ENCODE data around the gene KCTD16.

KCTD16 gene

GRCh38 chr5:144467792-144468191 lies 297.1 kb downstream of the KCTD16 start:
- DNase-seq (ENCODE audit: low spot score in 2 of 2) = peak; percentile 53 to 56
- in situ Hi-C loops (cut with MboI; ENCODE audit: low sequenced_read_pairs) = no loop called here
- H3K27me3 ChIP-seq (ENCODE audit: low read depth) = no peaks in the 10 kb centered on the region
- H3K9me3 ChIP-seq = no peaks in the 10 kb centered on the region
- no peaks in the 10 kb centered on the region for H3K36me3 ChIP-seq (replicated peaks)
- no peak overlapping the region for H3K4me3 ChIP-seq
- H3K4me1 ChIP-seq = no peaks in the 10 kb centered on the region

DNA sequence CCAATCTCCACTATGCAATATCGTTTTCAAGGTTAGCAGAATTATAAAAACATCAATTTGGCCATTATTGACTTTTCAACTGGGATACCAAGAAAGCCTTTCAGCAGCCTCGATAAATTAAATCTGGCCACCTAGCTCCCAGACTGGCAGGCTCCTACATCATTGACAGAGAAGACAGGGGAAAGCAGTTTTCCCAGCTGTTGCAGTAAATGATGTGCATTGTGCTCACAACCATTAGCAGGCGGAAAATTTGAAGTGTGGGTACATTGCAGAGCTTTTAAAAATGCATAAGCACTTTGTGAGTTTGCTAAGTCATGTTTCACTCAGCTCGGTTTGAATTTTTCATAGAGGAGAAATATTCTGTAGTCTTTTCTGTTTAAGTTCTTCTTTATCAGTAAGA lies 297.9 kb downstream of the KCTD16 start:
- Histone ChIP-seq H3K36me3 (replicated peaks) (no peaks in the 10 kb centered on the region), H3K27me3 (ENCODE audit: low read depth) (no peaks in the 10 kb centered on the region), H3K4me3 (no peak overlapping the region), H3K9me3 (no peaks in the 10 kb centered on the region), H3K4me1 (no peaks in the 10 kb centered on the region)
- DNase-seq (ENCODE audit: low spot score in 2 of 2) = no peak
- in situ Hi-C loops (cut with MboI; ENCODE audit: low sequenced_read_pairs) = no loop called here

DNA sequence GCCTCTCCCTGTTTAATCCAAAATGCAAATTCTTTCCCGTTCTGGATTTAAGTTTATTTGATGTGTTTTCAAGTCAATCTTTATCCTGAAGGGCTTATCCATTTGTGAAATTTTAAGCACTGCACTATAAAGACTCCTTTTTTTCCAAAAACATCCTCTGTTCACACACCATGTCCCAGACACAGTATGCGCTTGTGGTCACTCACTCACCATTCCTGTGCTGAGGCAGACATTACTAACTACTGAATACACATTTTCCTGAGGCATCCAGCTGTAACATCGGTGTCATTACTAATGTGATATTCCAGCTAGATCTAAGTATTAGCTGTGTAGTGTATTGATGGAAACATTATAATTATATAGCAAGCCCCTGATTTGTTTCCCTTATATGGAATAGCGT lies 298.4 kb downstream of the KCTD16 start:
- no peaks in the 10 kb centered on the region for H3K27me3 ChIP-seq (ENCODE audit: low read depth)
- in situ Hi-C loops (cut with MboI; ENCODE audit: low sequenced_read_pairs) = no loop called here
- H3K9me3 ChIP-seq = no peaks in the 10 kb centered on the region
- H3K36me3 ChIP-seq (replicated peaks) = no peaks in the 10 kb centered on the region
- no peak overlapping the region for H3K4me3 ChIP-seq
- H3K4me1 ChIP-seq = no peaks in the 10 kb centered on the region
- DNase-seq (ENCODE audit: low spot score in 2 of 2) = no peak

- no peak overlapping the region for H3K4me3 ChIP-seq
- H3K4me1 ChIP-seq = no peaks in the 10 kb centered on the region
- in situ Hi-C loops (cut with MboI; ENCODE audit: low sequenced_read_pairs) = no loop called here
- no peaks in the 10 kb centered on the region for H3K36me3 ChIP-seq (replicated peaks)
- no peaks in the 10 kb centered on the region for H3K9me3 ChIP-seq
- no peak for DNase-seq (ENCODE audit: low spot score in 2 of 2)
- no peaks in the 10 kb centered on the region for H3K27me3 ChIP-seq (ENCODE audit: low read depth)
Measured at GRCh38 chr5:144472221-144472620, 301.5 kb downstream of the KCTD16 start.

GRCh38 chr5:144473650-144474049 lies 303.0 kb downstream of the KCTD16 start:
- in situ Hi-C loops (cut with MboI; ENCODE audit: low sequenced_read_pairs) = no loop called here
- peaks cover 9% of the 10 kb centered on the region for H3K4me1 ChIP-seq
- DNase-seq (ENCODE audit: low spot score in 2 of 2) = no peak
- H3K27me3 ChIP-seq (ENCODE audit: low read depth) = no peaks in the 10 kb centered on the region
- H3K36me3 ChIP-seq (replicated peaks) = no peaks in the 10 kb centered on the region
- no peaks in the 10 kb centered on the region for H3K9me3 ChIP-seq
- H3K4me3 ChIP-seq = no peak overlapping the region

DNA sequence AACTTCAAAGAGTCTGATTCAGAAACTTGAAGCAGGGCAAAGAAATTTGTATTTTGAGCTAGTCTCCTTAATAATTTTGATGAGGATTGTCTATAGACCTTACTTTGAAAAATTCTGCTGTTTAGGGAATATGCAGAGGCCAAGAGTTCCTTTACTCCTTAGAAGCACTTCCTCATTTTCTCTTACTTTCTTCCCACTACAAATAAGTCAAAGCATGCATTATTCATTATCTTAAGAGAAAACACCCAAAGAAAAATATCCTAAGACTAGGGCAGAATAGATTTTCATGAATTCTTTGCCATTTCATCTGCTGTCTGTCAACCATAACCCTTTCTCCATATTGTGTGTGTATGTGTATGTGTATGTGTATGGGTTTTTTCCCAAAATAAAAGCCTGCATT lies 307.9 kb downstream of the KCTD16 start:
- peaks cover 9% of the 10 kb centered on the region for H3K4me1 ChIP-seq
- H3K27me3 ChIP-seq (ENCODE audit: low read depth) = no peaks in the 10 kb centered on the region
- no peak for DNase-seq (ENCODE audit: low spot score in 2 of 2)
- H3K4me3 ChIP-seq = no peak overlapping the region
- no peaks in the 10 kb centered on the region for H3K9me3 ChIP-seq
- in situ Hi-C loops (cut with MboI; ENCODE audit: low sequenced_read_pairs) = no loop called here
- H3K36me3 ChIP-seq (replicated peaks) = no peaks in the 10 kb centered on the region

DNA sequence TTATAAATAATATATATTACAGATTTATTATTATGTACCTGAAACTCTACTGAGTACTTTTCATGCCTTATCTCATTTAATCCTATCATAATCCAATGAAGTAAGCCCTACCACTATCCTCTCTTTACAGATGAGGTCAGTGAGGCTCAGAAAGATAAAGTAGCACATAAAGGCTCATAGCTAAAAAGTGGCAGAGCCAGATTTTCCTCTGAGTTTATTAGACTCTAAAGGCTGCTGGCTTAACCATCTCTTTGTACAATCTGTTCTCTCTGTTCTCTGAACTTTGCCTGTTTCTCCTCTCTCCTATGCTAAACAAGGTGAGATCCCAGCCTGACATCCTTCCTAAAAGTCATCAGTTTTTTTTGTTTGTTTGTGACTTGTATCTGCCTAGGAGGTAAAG lies 311.2 kb downstream of the KCTD16 start:
- H3K36me3 ChIP-seq (replicated peaks) = no peaks in the 10 kb centered on the region
- no peak overlapping the region for H3K4me3 ChIP-seq
- no peak for DNase-seq (ENCODE audit: low spot score in 2 of 2)
- in situ Hi-C loops (cut with MboI; ENCODE audit: low sequenced_read_pairs) = no loop called here
- peaks cover 9% of the 10 kb centered on the region for H3K4me1 ChIP-seq
- no peaks in the 10 kb centered on the region for H3K27me3 ChIP-seq (ENCODE audit: low read depth)
- no peaks in the 10 kb centered on the region for H3K9me3 ChIP-seq

- Histone ChIP-seq H3K4me3 (no peak overlapping the region), H3K27me3 (ENCODE audit: low read depth) (no peaks in the 10 kb centered on the region), H3K9me3 (no peaks in the 10 kb centered on the region), H3K4me1 (no peaks in the 10 kb centered on the region), H3K36me3 (replicated peaks) (no peaks in the 10 kb centered on the region)
- in situ Hi-C loops (cut with MboI; ENCODE audit: low sequenced_read_pairs) = no loop called here
- DNase-seq (ENCODE audit: low spot score in 2 of 2) = no peak
Measured at GRCh38 chr5:144484124-144484897, 313.6 kb downstream of the KCTD16 start.

DNA sequence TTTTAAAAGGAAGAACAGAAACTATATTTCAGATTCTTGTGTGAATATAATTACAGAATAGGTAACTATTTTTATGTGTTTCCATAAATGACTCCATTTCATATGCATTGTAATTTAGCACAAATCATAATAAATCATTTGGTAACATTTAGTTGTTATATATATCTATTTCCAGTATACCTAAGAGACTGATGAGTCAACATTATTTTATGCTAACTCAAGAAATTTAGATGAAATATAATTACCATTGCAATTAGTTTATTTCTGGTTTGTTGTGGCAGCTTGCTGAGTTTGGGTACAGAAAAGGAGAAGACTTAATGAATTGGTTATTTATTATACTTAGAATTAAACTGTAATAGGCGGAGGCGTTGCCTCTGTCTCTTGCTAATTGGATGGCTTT lies 314.9 kb downstream of the KCTD16 start:
- no peaks in the 10 kb centered on the region for H3K4me1 ChIP-seq
- no peaks in the 10 kb centered on the region for H3K9me3 ChIP-seq
- H3K27me3 ChIP-seq (ENCODE audit: low read depth) = no peaks in the 10 kb centered on the region
- H3K36me3 ChIP-seq (replicated peaks) = no peaks in the 10 kb centered on the region
- in situ Hi-C loops (cut with MboI; ENCODE audit: low sequenced_read_pairs) = no loop called here
- no peak for DNase-seq (ENCODE audit: low spot score in 2 of 2)
- H3K4me3 ChIP-seq = no peak overlapping the region

DNA sequence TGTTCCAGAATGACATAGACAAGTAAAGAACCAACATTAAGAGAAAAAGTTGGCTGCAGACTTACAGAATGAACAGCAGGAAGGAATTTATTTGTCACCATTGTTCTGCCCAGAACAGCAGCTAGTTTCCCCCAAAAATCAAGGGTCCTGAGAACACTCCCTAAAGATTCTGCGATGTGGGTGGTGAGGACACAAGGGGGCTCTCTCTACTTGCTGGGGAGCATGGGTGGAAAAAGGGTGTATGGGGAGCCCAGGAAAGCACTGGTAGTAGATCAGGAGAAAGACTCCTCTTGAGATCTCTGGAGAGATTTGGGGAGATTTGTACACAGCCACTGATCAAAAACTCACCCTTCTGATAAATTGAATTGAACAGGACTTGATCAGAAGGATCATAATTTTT lies 316.5 kb downstream of the KCTD16 start:
- no peaks in the 10 kb centered on the region for H3K36me3 ChIP-seq (replicated peaks)
- H3K4me3 ChIP-seq = no peak overlapping the region
- H3K27me3 ChIP-seq (ENCODE audit: low read depth) = no peaks in the 10 kb centered on the region
- in situ Hi-C loops (cut with MboI; ENCODE audit: low sequenced_read_pairs) = no loop called here
- no peak for DNase-seq (ENCODE audit: low spot score in 2 of 2)
- no peaks in the 10 kb centered on the region for H3K4me1 ChIP-seq
- no peaks in the 10 kb centered on the region for H3K9me3 ChIP-seq

DNA sequence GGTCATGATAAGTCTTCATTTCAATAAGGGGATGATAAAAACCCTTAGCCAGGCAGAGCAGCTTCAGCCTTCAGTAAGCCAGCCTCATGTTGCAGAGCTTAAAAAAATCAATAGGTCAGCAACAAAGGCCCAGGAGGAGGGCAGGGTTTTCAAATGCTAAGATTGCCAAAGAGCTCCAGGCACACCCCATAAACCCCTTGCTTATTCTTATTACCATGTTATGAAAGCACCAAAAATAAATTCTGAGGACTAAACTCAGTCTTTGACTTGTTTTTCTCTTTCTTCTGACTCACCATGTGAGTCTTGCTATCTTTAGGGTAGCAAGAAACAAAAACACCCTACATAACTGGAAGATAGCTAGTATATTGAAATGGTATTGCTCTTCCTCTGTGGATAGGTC lies 317.1 kb downstream of the KCTD16 start:
- in situ Hi-C loops (cut with MboI; ENCODE audit: low sequenced_read_pairs) = no loop called here
- Histone ChIP-seq H3K36me3 (replicated peaks) (no peaks in the 10 kb centered on the region), H3K9me3 (no peaks in the 10 kb centered on the region), H3K4me3 (no peak overlapping the region), H3K4me1 (no peaks in the 10 kb centered on the region), H3K27me3 (ENCODE audit: low read depth) (no peaks in the 10 kb centered on the region)
- peak; percentile 43 to 66 for DNase-seq (ENCODE audit: low spot score in 2 of 2)

- Histone ChIP-seq H3K9me3 (no peaks in the 10 kb centered on the region), H3K36me3 (replicated peaks) (no peaks in the 10 kb centered on the region), H3K27me3 (ENCODE audit: low read depth) (no peaks in the 10 kb centered on the region), H3K4me1 (no peaks in the 10 kb centered on the region), H3K4me3 (no peak overlapping the region)
- in situ Hi-C loops (cut with MboI; ENCODE audit: low sequenced_read_pairs) = no loop called here
- DNase-seq (ENCODE audit: low spot score in 2 of 2) = no peak
Measured at GRCh38 chr5:144503123-144503522, 332.4 kb downstream of the KCTD16 start.

DNA sequence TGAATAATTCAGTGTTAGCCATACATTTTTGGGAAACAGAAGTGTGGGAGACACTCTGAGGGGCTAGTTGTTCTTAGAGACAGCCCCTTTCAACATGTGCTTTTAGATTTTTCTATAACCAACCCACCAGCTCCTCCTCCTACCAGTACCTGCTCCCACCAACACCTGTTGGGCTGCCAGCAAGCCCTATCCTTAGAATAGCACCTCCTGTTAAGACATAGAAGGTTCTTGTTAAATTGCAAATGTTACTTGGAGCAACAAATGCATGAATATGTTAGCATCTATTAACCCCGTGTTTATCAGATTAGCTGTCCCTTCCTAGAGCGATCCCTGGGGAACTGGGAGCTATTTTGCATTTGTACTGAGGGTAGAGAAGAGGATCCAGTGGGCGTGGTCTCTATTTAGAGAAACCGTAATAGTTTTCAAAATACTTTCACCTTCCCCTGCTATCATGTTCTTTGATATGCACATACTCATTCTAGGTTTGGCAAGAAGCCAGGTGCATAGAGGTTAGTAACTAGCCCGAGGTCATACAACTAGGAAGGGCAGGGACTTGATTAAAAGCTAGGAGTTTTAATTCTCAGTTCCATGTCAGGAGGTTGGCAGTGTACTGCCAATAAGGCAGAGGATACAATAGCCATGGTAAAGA lies 334.4 kb downstream of the KCTD16 start:
- Histone ChIP-seq H3K27me3 (ENCODE audit: low read depth) (no peaks in the 10 kb centered on the region), H3K9me3 (no peaks in the 10 kb centered on the region), H3K4me3 (no peak overlapping the region), H3K36me3 (replicated peaks) (no peaks in the 10 kb centered on the region), H3K4me1 (no peaks in the 10 kb centered on the region)
- DNase-seq (ENCODE audit: low spot score in 2 of 2) = peak; percentile 42 to 59
- in situ Hi-C loops (cut with MboI; ENCODE audit: low sequenced_read_pairs) = no loop called here

DNA sequence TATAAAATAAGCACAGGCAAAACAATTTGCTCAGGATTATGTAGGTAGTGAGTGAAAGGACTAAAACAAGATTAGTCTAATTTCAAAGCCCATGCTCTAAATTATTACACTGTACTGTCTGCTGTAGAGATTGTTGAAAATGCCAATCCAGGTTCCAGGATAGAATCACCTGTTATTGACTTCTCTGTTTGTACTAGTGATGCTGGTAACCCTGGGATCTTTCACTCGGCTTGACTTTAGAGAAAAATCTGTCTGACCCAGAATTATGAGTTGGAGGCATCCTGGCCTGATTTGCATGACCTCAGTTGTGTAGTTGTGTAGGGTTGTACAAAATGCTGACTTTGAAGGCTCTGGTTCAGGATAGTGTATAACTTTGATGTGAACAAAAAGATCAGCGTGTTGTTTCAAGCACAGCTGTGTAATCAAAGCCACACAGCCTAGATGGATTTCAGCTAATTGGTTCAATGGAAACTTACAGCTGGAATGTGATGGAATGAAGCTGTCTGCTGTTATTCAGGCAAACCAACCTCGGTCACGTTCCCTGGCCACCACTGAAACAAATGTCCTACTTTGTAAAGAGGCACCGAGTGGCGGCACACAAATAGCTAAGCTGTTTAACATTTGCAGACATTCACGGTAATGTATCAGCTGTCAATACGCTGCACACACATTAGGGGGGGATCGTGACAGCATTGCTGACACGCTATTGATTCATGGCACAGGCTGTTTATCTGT lies 340.3 kb downstream of the KCTD16 start:
- Histone ChIP-seq H3K27me3 (ENCODE audit: low read depth) (no peaks in the 10 kb centered on the region), H3K4me3 (no peak overlapping the region), H3K9me3 (no peaks in the 10 kb centered on the region), H3K4me1 (no peaks in the 10 kb centered on the region), H3K36me3 (replicated peaks) (no peaks in the 10 kb centered on the region)
- in situ Hi-C loops (cut with MboI; ENCODE audit: low sequenced_read_pairs) = no loop called here
- DNase-seq (ENCODE audit: low spot score in 2 of 2) = no peak
